Effector CD8-positive, alpha-beta T cell (primary cell): ENCODE data around the gene DCLK2.

ENCODE experiments used
- DNase-seq: peaks from one replicate; lab custom pipeline; 2025; lab: John Stamatoyannopoulos, UW
- total RNA-seq, 4 experiments: gene quantifications; one replicate each; lab custom pipeline; 2026; lab: John Stamatoyannopoulos, UW

The DCLK2 gene
- total RNA-seq = 0 to 0.54 (median 0.04) reads per million in 4 experiments

DNA sequence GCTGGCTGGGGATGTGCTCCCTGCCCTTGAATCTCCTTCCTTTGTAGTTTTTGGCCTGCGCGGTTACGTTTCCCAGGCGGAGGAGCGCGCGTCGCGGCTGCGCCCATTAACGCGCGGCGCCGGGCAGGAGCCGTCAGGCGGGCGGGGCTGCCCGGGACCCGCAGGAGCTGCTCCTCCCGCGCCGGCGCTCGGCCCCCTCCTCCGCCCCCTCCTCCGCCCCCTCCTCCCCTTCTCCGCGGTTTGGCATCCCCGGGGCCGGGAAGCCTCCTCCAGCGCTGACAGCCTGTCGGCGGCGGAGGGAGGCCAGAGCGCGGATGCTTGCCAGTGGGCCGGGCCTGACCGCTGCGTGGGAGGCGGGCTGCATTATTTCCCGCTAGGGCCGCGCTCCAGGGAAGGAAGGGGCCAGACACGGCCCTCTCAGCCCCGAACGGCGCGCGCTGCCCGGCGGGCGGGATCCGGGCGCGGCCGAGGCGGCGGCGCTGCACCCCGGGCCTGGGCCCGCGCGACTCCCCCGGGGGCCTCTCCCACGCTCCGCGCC lies at the start of gene DCLK2:
Gene DCLK2, plus strand, starts transcription at position 405 of the 538 bp plus-strand sequence. CDS start 583 bp downstream, outside the sequence.
- no peak for DNase-seq

DNA sequence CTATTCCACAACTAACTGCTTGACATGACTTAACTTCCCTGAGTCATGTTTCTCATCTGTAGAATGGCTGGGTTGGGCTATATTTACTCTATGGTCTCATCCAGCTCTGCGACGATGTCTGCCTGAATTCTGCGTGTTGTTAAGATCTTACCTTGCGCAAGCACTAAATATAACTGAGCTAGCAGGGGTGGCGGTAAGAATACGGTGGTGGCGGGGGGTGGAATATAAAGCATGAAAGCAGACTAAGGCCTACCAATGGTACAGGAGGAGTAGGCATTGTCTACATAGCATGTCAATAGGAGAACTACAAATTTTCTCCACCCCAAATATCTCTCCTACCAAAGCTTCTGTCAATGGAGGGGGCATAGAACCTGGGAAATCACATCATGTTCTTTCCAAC lies 45.7 kb upstream of the DCLK2 start:
- DNase-seq = no peak

DNA sequence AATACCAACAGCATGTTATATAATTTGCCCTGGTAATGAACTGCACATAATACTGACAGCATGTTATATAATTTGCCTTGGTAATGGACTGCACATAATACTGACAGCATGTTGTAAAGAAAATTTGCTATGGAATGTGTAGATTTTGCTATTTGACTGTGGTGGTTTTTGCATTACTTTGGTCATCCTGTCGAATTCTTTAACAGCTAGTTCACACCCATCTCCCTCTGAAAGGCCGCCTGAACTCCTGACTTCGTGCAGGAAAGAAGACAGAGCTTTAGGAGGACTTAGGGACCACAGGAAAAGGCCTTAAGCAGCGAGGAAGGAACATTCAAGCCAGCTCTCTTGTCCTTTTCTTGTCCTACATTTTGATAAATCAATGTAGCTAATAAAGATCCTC lies 45.2 kb upstream of the DCLK2 start:
- no peak for DNase-seq

DNA sequence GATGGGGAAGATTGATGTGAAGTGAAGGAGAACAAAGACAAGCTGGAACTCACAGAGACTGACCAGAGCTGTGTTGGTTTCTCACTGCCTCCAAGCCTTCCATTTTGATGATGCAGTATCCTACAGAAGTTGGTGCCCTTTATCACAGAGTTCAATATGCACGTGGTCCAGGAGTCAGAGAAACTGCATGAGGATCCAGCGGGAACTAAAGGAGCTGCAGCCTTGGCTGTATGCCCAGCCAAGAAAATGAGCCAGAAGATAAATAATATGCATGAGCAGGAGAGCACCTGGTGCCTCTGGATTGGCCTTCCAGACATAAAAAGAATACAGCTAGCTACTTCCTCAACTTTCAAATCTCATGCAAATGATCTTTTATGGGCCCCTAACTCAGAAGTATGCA lies 44.3 kb upstream of the DCLK2 start:
- DNase-seq = no peak

DNA sequence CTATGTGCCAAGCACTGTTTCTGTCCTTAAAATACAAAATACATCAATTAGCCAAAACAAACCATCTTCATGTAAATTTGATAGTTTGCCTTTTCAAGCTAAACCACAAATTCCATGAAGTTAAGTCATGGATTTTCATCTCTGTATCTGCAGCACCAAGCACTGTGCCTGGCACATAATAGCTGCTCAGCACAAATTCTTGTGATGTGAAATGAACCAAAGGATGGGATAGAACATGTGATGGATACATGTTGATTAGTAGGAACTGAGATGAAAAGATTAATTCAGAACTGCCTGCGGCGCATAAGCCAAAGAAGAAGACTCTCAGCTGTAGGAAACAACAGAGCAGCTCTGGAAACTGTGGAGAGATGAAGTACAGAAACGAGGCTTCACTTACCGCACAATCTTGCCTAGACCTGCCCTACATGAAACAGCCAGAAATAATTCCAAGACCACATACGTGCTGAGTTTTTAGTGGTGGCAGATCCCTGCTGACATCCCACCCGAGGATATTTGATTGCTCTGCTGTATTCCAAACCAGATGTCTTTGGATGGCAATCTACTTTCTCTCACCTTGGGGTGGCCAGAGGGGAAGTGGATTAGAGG lies 40.9 kb upstream of the DCLK2 start:
- DNase-seq = no peak

DNA sequence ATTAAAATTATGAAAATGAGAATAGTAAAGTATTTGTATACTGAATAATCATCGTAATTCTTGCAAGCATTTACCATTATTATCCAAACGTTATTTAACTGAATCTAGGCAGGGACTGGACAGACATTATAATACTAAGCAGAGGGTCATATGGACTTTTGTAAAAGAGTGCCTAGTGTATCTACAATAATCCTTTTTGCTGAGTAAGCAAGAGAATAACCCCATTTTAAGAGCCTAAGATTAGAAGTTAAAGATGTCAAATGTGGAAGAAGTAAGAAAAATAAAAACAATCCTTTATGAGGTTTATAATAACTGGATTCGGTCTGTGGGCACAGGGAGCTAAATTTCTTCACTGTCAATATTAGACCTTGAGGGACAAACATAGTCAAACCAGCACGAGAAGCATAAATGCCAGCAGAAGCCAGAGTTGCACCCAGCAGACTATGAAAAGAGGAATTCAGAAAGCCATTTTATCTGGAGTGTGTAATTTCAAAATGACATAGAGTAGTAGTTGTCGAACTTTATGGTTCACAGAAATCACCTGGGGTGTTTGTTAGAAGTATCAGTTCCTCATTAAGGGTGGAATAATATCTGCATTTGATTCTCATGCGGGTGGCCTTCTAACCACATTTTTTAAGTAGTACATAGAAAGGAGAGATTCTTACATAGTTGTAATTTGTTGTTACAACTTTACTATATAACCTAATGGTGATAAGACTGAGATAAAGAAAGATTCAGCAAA lies 39.7 kb upstream of the DCLK2 start:
- no peak for DNase-seq

DNA sequence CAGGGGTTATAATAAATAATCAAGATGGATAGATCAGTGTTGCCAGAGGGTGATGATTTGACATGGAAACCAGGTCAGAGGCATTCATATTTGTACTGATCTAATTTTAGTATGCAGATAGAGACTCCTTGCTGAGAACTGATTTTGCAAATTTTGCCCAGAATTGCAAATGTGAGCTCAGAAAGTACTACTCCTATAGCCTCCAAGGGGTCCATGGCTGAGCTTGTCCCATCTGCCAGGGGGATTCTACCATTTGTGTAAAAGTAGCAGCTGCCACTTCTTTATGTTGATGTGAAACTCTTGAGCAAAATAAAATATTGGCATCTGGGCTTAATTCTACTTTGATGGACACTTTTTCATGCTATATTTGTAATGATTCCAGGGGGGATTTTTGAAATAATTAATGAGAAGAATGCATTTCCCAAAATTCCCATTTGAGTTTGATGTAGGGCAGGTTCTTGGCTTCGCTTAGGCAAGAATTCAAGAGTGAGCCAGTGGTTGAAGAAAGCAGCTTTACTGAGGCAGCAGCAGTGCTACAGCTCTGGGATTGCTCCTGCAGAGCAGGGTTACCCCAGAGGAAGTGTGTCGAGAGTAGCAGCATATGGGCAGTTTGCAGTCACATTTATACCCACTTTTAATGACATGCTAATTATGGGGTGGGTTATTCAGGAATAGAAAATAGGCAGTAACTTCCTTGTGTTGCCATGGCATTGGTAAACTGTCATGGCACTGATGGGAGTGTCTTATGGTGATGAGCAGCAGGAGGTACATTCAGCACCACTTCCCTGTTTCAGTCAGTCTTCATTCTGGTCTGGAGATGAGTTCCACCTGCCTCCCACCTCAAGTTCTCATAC lies 38.7 kb upstream of the DCLK2 start:
- no peak for DNase-seq

DNA sequence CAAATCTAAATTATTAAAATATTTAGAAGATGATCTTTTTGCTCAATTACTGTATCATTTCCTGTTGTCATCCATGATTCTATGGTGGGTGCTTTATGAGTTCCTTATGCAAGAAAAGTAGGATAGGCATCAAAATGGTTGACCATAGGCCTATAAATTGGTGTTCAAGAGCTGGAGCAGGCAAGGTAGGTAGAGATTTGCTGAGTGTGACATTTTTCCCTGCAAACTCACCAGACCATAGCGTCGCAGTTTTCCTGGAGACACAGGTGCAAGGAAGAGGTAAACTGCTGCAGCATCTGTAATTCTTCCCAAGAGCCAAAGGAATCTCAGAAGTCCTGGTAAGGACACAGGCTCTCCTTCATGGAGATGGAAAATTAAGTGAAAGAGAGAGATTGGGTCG lies 33.7 kb upstream of the DCLK2 start:
- DNase-seq = no peak

DNA sequence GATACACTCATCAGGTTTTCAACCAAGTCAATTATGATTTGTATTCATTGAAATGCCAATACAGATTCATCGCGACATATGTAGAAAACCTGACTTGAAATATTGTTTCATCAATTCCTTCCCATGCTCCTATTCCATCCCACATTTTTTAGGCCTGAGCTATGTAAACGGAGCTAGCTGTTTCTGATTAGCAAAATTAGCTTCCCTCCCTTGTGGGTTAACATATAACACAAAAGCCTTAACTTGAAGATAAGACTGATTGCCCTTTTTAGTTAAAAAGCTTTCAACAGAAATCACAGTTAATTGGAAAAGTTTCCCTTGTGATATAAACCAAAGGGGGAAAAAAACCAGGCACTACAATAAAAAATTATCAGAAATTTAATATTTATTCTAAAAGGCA lies 32.8 kb upstream of the DCLK2 start:
- DNase-seq = no peak

DNA sequence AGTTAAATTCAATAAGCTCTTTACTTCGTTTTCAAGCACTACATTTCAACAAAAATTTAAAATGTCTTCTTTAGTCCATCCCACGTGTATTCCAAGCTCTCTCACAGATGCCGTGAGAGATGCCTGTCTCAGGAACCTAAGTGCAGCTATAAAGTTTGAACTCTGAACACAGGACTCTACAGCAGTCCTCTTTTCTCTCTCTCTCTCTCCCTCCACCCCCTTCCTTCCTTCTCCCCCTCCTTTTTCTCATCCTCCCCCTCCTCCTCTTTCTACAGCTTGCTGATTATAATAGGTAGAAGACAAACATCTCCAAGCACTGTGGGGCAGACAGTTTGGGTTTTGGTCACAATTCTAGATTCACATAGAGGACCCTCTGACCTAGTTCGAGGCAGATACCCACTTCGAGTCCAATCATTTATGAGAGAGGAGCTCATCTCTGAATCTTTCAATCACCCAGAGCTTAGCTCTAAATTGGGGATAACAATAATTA lies 31.5 kb upstream of the DCLK2 start:
- no peak for DNase-seq

DNA sequence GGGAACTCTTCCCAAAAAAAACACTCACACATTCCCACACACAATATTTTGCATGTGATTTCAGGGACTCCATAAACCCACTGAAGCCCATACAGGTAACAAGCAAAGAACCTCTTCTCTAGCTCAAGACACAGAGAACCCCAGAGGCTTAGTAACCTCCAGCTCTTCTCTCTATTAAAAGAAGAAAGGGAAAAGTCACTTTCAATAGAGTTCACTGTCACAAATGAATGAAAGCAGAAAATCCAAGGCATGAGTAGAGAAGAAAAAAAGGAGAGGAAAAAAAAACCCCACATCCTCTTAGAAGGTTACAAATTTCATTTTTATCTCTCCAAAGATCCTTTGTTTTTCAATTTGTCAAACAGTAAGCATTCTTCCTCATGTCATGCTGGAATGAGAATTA lies 30.7 kb upstream of the DCLK2 start:
- no peak for DNase-seq

DNA sequence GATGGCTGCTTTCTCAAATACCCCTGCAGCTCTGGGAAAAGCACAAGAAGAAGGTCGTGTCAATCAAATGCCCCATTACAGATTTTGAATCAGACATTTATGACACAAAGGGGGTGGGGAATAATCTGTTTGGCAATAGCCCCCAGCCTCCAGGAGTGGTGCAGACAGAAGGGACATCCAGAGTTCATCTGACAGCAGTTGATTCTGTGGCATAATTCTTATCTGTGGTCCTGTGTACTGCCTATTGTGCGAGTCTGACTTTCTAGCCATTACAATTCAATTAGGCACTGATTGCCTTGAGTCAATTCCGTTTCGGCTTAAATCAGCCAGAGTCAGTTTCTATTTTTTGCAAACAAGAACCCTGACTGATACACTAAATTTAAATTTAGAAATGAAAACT lies 28.6 kb upstream of the DCLK2 start:
- DNase-seq = no peak

DNA sequence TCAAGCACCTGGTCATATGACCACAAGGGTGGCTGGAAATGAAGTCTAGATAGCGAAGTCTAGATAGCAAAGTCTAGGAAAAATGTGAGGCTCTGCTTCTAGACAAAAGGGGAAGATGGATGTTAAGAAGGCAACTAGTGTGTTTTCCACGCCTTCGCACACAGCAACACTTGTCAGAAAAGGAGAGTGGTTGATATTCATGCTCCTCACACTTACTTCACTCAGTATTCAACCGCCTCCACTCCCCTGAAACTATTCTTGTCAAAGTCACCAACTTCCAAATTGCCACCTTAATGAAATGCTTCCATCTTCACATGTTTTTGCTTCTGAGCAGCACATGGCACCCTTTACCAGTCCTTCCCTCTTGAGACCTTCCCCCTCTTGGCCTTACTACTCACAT lies 27.7 kb upstream of the DCLK2 start:
- no peak for DNase-seq

DNA sequence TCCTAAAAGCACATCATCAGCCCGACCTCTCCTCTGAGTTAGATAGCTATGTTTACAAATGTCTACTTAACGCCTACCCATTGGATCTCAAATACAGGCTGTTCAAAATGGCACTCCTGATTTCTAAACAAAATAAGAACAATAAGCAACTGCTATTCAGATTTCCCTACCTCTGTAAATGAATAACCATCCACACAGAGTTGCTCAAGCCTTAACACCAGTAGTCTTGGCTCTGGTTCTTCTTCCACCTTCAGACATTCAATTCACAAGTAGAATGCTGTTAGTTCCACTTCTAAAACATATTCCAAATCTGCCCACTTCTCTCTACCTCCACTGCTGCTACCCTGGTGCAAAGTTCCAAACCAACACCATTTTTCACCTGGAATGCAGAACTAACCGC lies 27.1 kb upstream of the DCLK2 start:
- no peak for DNase-seq

DNA sequence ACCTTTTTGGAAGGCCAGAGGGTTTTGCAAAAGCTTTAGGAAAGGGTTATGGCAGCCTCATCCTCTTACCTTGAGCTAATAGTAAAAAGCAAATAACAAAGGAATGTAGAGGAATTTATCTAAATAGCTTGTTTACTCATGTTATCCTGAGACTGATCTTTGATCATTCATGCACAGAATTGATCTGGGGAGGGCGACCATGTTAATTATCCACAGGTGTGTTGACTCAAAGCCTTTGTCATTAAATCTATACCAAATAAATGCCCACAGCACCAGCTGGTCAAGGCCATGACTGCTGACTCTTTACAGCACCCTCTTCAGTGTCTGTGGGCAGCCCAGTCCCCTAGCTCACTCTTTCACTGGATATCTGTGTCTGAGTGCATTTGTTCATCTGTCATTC lies 22.8 kb upstream of the DCLK2 start:
- no peak for DNase-seq

DNA sequence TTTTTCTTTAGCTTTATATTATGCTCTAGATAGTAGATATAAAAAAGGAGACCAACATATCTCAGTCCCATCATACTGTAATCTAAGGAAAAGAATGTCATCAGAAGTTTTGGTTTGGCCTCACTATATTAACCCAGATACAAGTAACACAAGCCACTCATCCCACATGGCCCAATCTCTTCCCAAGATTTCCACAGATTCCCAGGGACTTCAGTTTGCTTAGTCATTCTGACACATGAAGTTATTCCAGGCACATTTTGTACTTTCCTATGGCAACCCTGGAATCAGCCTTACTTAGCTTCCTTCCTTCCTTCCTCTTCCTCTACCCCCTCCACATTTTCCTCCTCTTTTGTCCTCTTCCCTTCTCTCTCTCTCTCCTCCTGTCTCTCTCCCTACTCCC lies 21.7 kb upstream of the DCLK2 start:
- no peak for DNase-seq

DNA sequence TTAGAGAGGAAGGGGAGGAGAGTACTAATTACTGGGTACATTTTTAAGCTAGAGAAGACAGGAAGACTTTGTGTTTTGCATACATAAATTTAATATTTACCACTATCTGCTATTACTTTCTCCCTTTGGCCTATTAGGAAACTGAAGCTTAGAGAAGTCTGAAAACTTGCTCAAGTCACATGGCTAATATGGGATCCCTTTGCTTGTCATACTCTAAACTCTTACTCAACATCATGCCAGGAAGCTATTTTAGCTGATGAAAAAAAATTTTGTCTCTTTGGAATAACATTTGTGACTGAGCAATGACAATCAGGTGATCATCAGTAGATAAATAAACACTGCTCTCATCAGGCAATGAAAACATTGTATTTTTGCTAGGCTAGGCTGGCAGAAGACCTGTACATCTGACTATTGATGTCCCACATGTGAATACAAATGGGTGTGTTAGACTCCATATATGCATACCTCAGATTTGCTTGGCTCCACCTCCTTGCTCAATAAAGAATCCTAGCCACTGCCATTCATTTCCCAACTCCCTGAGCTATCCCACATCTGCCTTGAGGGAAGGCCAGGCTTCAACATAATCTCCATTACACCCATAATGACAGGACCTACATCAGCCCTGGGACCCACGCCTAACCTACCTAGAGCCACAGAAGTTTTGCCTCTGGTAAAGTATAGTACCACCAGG lies 17.0 kb upstream of the DCLK2 start:
- no peak for DNase-seq

DNA sequence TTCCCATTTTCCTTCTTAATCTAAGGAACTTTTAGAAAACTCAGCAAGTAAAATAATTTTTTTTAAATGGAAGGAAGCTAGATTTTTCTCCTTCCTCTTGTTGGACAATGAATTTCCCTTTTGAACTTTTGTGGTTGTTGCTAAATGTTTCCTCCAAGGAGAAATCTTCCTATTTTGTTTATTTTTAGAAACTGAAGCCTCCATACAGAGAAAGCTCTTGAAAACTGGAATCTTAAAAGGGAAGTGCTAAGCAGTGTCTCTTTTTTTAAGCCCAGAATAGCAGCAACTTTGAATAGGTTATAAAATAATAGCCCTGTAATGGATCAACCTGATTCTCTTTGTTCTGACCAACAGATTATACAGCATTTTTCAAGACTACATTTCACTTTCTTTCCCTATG lies 15.1 kb upstream of the DCLK2 start:
- DNase-seq = no peak

DNA sequence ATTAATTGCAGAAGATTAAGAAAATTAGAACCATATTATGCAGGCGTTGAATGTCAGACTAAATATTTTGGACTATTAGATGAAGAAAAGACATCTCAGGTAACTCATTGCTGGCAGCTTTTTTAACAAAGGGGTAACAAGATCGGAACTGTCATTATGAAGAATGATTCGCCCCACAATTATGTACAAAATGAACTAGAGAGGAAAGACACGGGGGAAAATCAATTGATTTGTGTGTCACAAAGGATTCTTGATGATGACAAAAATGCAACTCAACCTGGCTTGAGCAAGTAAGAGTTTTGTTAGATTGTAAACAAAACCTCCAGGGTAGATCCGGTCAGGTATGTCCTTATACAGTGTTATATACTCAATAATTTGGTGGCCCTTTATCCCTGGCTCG lies 12.5 kb upstream of the DCLK2 start:
- DNase-seq = no peak

DNA sequence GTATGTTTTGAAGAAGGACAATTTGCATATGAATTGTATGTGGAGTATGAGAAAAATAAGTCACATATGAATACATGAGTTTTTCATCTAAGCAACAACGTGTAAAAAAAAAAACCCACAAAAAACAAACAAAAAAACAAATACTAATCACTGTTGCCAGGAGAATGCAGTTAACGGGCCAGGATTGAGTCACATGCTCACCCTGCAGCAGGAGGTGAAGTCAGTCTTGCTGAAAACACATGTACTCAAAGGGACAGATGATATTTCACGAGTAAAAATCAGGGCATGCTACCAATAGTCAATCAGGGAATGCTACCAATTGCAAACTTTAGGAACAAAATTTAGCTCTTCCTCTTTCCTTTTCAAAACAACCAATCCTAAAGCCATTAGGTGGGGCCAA lies 10.4 kb upstream of the DCLK2 start:
- DNase-seq = no peak

DNA sequence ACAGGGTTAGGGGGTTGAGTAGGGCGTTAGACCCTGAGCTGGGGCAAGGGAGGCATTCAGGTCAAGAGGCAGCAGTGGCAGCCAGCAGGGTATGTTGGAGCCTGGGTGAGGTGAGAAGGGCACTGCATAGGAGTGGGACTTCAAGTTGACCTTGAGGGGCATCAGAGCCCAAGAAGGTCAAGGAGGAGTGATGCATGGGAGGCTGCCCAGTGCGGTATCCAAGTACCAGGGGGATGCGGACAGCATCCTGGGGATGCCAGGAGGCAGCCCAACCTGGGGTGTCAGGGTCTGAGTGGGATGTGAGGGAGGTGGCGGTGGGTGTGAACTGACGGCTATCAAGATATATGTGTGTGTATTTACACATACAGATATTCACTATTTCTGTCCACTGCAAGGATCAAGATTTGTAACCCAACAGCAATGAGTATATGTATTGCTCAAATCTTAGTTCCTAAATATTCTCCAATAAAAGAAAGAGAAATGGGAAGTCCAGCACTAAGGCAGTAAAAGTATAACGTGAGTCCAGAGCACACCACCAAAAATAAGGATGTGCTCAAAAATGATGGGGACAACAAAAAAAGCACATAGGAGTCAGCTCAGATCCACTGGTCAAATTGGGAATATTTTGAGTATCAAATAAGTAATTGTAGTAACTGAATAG lies 9.8 kb upstream of the DCLK2 start:
- no peak for DNase-seq
